GM21619 (cell line): ENCODE results near the gene MBP.

Experiments used
- ATAC-seq: cut with Tn5 transposase; IDR thresholded peaks from one replicate; pipeline ENCODE4 v1.9.1; 2021; ENCODE audit not compliant: unreplicated experiment

The MBP gene

DNA sequence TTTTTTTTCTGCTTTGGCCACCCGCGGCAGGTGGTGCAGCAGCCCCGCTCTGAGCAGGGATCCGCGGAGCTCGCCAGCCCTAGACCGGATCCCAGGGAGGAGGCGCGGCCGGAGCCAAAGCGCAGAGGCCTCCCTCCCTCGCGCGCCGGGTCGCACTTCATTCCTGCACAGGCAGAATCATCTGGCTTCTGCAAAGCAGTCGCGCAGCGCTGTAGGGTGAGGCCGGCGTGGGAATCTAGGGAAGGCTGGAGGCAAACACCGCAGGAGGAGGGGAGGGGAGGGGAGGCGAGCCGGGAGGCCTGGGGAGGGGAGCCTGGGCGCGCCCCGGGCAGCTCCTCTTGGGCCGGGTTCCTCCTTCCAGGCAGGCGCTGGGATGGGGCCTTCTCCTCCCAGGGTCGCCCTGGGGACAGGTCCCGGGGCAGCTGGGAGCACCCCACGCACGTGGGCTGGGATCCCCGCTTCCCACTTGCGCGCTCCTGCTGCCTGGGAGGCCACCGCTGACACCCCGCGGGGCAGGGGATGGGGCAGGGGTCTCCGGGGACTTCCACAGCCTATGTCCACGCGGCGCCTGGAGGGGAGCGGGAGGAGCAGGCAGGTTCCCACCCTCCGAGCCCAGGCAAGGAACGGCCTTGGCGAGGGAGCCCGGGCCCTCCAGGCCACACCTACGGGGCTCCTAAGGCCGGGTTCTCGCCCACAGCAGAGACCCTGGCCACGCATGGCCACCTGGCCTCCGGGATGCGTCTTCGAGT is 45.0 kb downstream of the MBP start:
- no peak for ATAC-seq

- ATAC-seq, result no peak
These were observed 45.8 kb downstream of the MBP start for GRCh38 chr18:77086656-77087392.

- ATAC-seq, result no peak
These were observed 46.5 kb downstream of the MBP start for GRCh38 chr18:77086034-77086433.

- no peak for ATAC-seq
These were observed 47.9 kb downstream of the MBP start for GRCh38 chr18:77084688-77085035.

DNA sequence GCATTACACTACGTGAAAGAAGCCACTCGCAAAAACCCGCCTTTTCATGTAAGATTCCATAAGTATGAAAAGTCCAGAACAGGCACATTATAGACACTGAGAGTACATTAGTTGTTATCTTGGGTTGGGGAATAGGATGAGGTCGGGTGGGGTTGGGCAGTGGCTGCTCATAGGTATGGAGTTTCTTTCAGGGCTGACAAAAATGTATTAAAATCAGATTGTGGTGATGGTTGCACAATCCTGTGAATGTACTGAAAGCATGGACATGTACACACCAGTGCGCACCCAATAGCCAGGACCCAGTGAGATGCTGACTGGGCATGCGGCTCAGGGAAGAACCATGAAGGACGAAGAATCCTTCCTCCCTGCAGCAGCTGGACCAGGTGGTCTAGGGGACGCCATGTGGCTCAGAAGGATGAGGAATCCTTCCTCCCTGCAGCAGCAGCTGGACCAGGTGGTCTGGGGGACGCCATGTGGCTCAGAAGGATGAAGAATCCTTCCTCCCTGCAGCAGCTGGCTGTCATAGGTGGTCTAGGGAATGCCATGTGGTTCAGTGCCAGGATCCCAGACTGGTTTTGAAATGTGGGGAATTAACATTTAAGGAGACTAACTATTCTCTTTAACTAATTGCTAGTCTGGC is 50.1 kb downstream of the MBP start:
- no peak for ATAC-seq

DNA sequence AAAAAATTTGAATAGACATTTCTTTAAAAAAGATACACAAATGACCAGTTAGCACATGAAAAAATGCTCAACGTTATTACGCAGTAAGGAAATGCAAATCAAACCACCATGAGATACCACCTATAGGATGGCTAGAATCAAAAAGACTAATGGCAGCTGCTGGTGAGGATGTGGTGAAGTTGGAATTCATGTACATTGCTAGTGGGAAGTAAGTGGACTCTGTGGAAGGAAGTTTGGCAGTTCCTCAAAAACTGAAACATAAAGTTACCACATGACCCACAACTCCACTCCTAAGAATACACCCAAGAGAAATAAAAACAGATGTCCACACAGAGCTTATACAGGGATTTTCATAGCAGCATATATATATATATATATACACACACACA is 51.2 kb downstream of the MBP start:
- ATAC-seq, result no peak

- ATAC-seq, result peak; percentile 80
These were observed 52.5 kb downstream of the MBP start for GRCh38 chr18:77079954-77080682.

DNA sequence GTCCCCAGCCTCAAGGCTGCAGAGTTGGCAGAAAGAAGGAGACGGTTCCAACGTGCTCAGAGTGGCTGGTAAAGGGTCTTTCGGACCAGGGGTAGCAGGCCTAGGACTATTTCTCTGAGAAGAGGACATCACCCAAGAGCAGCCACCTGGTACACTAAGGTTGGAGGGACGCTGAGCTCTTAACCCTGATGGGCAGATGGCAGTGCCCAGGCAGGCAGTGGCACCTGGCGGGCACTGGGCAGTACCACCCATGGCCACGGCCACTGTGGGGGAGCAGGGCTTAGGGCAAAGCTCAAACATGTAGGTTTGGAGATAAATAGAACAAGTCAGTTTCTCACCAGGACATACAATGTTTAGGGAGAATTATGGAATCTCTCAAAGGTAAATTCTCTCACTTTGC is 53.5 kb downstream of the MBP start:
- no peak for ATAC-seq

DNA sequence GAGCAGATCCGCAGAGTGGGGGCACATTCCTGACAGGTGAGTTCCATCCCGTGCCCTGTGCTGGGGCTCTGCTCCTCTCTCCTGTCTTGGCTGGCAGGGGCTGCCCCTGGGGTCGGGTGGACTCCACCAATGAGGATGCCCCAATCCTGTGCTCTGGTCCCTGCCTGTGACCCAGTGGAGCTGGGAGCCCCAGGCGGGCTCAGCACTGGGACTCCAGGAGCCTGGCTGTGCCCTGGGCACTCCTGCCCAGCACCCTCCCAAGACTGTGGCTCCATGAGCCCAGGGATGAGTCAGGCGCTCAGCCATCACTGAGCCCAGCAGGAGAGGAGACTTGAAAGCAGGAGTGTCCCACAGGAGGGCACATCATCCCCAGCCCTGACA is 53.9 kb downstream of the MBP start:
- no peak for ATAC-seq

GRCh38 chr18:77077941-77078689 is 54.5 kb downstream of the MBP start:
- no peak for ATAC-seq

- ATAC-seq, result no peak
These were observed 55.2 kb downstream of the MBP start for GRCh38 chr18:77077401-77077800.

- ATAC-seq, result no peak
These were observed 56.5 kb downstream of the MBP start for GRCh38 chr18:77076111-77076510.

- no peak for ATAC-seq
These were observed 58.2 kb downstream of the MBP start for GRCh38 chr18:77074431-77074830.

GRCh38 chr18:77073336-77074093 is 59.1 kb downstream of the MBP start:
- no peak for ATAC-seq

GRCh38 chr18:77072566-77072965 is 60.0 kb downstream of the MBP start:
- no peak for ATAC-seq

GRCh38 chr18:77071711-77072292 is 60.8 kb downstream of the MBP start:
- ATAC-seq, result no peak

DNA sequence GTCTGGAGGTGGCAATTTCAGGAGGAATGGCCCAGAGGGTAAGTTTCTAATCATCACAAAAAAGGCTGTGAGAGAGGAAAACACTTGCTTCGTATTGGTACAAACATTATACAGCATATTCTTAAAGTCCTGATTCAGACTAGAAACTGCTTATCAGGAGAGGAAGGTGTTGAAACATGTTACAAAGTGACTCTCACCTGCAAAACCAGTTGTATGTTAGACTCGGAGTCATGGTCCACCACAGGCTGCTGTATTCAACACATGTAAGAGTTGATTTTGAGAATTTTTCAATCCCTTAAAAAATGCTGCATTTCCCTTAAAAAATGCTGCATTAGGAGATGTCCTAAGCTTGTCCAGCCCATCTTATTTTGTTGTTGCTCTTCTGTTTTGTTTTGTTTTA is 61.5 kb downstream of the MBP start:
- no peak for ATAC-seq

DNA sequence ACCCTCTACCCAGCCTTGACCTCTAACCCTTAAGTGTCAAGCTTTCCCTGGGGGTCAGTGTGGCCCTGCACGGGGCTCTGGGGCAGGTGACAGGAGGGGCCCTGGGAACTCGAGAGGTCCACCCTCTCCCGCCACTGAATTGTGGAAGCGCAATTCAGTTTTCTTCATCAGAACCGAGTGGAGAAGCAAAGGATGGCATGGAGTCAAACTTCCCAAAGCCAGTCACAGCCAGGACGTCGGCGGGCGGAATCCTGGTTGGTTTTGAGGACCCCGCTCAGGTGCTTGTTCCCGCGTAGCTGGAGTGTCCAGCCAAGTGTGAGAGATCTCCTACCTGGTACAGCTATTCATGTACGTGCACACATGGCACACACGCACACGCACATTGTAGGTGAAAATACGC is 62.0 kb downstream of the MBP start:
- ATAC-seq, result no peak

GRCh38 chr18:77069931-77070330 is 62.7 kb downstream of the MBP start:
- ATAC-seq, result no peak

- no peak for ATAC-seq
These were observed 63.1 kb downstream of the MBP start for GRCh38 chr18:77069482-77069881.
